Measurements from ENCODE around the gene SLC9A8. TPM values are rescaled to one million over a fixed set of nuclear protein-coding genes. Genes with fewer than 3 reads are reported as not detected.
"Not testable (repeated sequence)": the region's sequence is repeated elsewhere in the genome, so short reads cannot be mapped to it uniquely, and the experiment has no call there.

The SLC9A8 gene, protein sequence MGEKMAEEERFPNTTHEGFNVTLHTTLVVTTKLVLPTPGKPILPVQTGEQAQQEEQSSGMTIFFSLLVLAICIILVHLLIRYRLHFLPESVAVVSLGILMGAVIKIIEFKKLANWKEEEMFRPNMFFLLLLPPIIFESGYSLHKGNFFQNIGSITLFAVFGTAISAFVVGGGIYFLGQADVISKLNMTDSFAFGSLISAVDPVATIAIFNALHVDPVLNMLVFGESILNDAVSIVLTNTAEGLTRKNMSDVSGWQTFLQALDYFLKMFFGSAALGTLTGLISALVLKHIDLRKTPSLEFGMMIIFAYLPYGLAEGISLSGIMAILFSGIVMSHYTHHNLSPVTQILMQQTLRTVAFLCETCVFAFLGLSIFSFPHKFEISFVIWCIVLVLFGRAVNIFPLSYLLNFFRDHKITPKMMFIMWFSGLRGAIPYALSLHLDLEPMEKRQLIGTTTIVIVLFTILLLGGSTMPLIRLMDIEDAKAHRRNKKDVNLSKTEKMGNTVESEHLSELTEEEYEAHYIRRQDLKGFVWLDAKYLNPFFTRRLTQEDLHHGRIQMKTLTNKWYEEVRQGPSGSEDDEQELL
- 12.0 TPM for total RNA-seq

- peak; percentile 81 for ATAC-seq
Measured at GRCh38 chr20:49812507-49813304, at the start of gene SLC9A8. Gene SLC9A8, plus strand, starts transcription at chr20:49812828. Its CDS starts 95 bp downstream, at chr20:49812923.

DNA sequence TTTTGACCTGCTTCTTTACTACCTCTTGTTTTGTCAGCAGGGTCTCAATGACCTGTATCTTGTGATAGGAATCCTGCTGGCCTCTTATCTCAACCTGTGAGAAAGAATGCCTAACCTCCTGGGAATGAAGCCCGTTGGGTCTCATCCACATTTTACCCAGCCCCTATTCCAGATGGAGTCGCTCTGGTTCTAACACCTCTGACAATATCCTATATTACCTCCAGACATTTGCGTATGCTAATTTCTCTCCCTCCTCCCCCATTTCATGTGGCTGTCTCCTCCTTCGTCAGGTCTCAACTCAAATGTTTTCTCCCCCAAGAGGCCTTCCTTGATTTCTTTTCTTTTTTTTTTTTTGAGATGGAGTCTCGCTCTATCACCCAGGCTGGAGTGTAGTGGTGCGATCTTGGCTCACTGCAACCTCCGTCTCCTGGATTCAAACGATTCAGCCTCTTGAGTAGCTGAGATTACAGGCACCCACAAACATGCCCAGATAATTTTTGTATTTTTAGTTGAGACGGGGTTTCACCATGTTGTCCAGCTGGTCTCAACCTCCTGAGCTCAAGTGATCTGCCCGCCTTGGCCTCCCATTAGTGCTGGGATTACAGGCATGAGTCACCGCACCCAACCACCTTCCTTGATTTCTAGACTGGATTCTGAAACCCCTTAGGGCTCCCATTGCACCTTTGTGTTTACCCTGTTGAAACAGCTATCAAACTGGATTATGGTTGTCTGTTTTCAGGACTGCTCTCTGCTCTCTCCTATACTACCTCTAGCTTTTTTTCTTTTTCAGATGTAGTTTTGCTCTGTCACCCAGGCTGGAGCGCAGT lies 49.5 kb upstream of the SLC9A8 start:
- peak; percentile 61 for ATAC-seq

GRCh38 chr20:49765413-49765736 lies 47.3 kb upstream of the SLC9A8 start:
- no peak for ATAC-seq

DNA sequence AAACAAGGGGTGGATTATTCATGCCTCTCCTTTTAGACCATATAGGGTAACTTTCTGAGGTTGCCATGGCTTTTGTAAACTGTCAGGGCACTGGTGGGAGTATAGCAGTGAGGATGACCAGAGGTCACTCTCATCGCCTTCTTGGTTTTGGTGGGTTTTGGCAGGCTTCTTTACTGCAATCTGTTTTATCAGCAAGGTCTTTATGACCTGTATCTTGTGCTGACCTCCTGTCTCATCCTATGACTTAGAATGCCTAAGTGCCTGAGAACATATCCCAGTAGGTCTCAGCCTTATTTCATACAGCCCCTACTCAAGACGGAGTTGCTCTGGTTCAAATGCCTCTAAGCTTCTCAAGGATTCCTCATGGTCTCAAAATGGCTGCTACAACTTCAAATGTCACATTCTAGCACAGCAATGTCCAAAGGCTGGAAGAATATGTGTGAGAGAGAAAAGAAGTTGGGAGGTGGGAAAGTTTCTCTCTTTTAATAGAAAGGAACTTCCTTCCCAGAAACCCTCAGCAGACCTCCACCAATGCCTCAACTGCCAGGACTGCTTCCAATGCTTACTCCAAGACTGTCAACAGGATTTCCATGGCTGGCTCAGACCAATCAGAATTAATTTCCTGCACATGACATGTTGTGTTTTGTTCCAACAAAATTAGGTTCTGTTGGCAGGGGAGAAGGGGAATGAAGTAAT lies 46.6 kb upstream of the SLC9A8 start:
- ATAC-seq, result no peak

DNA sequence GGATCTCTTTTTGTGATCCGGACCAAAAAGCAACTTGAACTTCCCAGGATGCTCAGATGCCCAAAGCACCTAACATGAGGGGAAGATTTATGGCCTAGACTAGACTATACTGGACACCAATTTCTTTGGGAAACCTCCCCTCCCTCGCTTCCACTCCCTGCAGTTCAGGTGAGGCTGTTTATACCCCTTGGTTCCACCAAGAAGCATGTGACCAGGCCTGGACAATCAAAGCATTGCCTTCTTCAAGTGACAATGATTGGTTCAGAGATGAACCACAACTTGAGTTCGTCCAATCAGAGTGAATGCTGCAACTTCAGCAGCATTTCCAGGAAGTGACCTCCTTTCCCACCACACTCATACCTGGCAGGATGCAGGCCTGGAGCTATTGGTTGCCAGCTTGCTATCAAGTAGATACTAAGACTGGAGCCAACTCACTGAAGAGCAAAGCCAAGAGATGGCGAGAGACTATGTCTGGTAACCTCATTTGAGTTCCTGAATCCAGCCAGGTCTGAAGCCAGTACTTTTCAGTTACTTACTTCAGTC lies 45.6 kb upstream of the SLC9A8 start:
- no peak for ATAC-seq

DNA sequence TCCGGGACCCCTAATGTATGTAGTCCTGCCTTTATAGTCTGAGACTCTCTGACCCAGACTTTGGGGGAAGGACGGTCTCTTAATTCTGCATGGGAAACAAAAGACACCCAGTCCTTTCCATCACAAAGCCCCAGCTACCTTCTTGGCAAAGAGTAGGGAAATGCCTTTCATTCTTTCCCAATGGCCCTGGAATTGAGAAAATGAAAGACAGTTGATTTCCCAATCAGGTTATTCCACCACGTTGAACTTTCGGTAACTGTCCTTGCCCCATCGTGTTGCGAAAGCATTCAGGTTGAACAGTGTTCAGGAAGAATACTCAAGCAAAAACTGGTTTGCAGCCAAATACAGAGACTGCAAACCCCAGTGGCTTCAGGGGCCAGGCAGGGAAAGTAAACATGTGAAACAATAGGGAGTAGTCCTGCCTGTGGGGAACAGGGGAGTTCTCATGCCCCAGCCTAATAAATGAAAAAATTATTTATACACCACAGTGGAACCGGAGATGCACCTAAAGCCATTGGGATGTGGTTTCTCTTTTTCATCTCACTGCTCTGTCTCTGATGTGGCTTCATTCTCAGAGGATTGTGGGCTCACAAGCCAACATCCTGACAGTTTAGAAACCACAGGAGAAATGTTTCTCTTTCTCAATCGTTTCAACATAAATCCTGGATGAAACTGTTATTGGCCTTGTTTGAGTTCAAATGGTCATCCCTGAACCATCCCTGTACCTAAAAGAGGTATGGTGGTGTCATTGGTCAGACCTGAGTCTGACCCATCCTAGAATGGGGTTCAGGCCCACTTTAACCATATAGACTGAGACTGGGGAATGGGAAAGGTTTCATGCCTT lies 44.2 kb upstream of the SLC9A8 start:
- peak; percentile 70 for ATAC-seq

DNA sequence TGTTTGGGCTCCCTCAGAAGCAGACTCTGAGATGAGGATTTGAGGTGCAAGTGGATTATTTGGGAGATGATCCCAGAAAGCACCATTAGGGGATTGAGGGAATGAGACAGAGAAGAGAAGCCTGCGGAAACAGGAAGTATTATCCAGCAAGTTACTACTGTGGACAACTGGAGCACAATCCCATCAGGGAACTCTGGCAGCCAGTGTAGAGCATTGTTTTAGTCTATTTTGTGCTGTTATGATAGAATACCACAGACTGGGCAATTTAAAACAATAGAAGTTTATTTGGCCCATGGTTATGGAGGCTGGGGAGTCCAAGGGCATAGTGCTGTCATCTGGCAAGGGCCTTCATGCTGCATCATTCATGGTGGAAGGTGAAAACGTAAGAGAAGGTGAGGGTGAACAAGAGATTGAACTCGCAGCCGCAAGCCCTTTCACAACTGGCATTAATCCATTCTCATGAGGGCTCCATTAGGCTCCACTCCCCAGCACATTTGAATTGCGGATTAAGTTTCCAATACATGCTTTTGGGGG lies 43.5 kb upstream of the SLC9A8 start:
- ATAC-seq, result no peak

DNA sequence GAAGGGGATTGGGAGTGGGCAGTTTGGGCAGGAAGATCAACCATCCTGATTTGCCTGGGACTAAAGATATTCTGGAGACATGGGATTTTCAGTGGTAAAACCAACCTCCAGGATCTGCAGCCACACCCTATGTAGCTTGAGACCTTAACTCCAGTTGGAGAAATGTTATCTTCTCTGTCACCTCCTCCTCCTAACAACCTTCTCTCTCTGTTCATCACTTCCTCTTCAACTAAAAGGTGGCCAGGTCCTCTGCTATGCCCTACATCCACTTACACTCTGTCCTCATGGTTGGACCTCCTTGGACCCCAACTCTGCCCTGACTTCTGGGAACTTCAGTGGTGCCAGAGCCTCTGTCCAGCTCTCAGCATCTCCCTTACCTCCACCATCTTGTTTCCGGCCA lies 42.0 kb upstream of the SLC9A8 start:
- ATAC-seq, result no peak

DNA sequence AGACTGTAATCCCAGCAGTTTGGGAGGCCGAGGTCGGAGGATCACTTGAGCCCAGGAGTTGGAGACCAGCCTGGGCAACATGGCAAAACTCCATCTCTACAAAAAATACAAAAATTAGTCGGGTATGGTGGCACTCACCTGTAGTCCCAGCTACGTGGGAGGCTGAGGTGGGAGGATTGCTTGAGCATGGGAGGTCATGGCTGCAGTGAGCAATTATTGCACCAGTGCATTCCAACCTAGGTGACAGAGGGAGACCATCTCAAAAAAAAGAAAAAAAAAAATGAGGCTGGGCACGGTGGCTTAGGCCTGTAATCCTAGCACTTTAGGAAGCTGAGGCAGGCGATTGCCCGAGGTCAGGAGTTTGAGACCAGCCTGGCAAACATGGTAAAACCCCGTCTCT lies 38.4 kb upstream of the SLC9A8 start:
- not testable (repeated sequence) for ATAC-seq

DNA sequence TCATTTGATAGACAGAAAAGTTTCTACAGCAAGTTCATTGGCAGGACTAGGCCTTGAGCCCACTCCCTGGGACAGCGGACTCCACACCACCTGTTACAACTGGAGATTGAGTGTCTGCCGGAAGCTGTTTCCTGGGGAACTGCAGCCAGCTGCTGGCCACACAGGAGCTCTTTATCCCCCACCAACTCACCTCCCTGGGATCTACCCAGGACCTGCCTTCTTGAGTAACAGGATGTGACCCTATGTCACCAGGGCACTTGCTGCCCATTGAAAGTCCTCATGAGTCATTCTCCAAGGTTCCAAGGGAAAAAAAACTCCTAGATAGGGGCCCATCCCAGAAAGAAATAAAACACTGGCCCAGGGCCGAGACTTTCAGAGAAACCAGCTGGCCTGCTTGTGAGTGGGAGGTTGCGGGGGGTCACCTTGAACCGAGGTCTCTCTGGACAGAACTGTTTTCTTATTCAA lies 37.4 kb upstream of the SLC9A8 start:
- ATAC-seq, result peak; percentile 62

GRCh38 chr20:49779972-49780371 lies 32.7 kb upstream of the SLC9A8 start:
- ATAC-seq, result no peak

DNA sequence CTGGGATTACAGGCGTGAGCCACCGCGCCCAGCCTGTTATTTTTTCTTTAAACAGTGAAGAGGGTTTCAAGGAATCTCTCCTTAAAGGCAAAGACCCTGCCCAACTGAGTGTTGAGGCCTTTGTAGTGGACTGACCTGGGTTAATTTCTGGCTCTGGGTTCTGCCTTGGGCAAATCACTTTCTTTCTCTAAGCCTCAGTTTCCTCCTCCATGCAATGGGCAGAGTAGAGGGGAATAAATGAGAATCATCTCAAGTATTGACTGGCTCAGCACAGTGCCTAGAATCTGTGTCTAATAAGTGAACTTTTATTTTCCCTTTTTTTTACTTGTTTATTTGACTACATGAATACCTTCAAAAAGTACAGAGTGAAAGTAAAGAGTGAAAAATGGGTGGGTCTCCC lies 31.0 kb upstream of the SLC9A8 start:
- no peak for ATAC-seq

GRCh38 chr20:49782439-49782838 lies 30.2 kb upstream of the SLC9A8 start:
- ATAC-seq, result not testable (repeated sequence)

GRCh38 chr20:49783021-49783995 lies 29.3 kb upstream of the SLC9A8 start:
- not testable (repeated sequence) for ATAC-seq

- no peak for ATAC-seq
Measured at GRCh38 chr20:49784291-49784690, 28.3 kb upstream of the SLC9A8 start.

GRCh38 chr20:49785149-49785851 lies 27.3 kb upstream of the SLC9A8 start:
- no peak for ATAC-seq

DNA sequence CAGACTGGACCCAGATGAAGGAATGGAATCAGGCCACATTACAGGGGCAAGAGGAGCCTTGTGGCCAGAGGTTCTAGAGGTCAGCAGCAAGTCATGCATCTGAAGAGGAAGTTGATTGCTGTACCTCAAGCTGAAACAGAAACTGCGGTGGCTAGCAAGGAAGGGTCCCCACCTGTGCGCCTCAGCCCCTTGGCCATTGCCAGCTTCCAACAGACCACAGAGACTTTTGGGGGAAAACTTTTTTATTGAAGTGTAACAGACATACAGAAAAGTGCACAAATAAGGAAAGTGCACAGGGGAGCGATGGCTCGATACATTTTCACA lies 26.8 kb upstream of the SLC9A8 start:
- no peak for ATAC-seq

GRCh38 chr20:49786196-49786595 lies 26.4 kb upstream of the SLC9A8 start:
- ATAC-seq, result no peak
